SK-N-SH (cell line): ENCODE data around the gene ALOX5AP.

Source experiments
- CTCF ChIP-seq: fragments of 200-600 bp; sonication (generic); IDR thresholded peaks from 2 replicates; pipeline ENCODE4 v1.6.1; 2017; ENCODE audit warnings: antibody characterized with exemption, mild to moderate bottlenecking, moderate library complexity
- MXI1 ChIP-seq: IDR thresholded peaks from 2 replicates; pipeline ENCODE4 v1.6.1; 2012; ENCODE audit warnings: mild to moderate bottlenecking, low read depth, low read length, improper control_type of control experiment
- POLR2AphosphoS5 ChIP-seq: IDR thresholded peaks from 2 replicates; pipeline ENCODE4 v1.6.1; 2012; ENCODE audit warnings: low read depth, low read length
- RCOR1 ChIP-seq: fragments of 150-350 bp; IDR thresholded peaks from 2 replicates; pipeline ENCODE4 v1.6.1; 2017; ENCODE audit warnings: antibody characterized with exemption, low read length
- TAF1 ChIP-seq: IDR thresholded peaks from 2 replicates; pipeline ENCODE4 v1.6.1; 2012; ENCODE audit warnings: low read depth, mild to moderate bottlenecking, low read length, moderate library complexity, borderline replicate concordance
- TEAD4 ChIP-seq: IDR thresholded peaks from 2 replicates; pipeline ENCODE4 v1.4.0; 2012; ENCODE audit warnings: mild to moderate bottlenecking, borderline replicate concordance; ENCODE audit not compliant: insufficient read depth
- TF ChIP-seq, protein P1 (sequence below): IDR thresholded peaks from 2 replicates; pipeline ENCODE4; 2012

DNA sequence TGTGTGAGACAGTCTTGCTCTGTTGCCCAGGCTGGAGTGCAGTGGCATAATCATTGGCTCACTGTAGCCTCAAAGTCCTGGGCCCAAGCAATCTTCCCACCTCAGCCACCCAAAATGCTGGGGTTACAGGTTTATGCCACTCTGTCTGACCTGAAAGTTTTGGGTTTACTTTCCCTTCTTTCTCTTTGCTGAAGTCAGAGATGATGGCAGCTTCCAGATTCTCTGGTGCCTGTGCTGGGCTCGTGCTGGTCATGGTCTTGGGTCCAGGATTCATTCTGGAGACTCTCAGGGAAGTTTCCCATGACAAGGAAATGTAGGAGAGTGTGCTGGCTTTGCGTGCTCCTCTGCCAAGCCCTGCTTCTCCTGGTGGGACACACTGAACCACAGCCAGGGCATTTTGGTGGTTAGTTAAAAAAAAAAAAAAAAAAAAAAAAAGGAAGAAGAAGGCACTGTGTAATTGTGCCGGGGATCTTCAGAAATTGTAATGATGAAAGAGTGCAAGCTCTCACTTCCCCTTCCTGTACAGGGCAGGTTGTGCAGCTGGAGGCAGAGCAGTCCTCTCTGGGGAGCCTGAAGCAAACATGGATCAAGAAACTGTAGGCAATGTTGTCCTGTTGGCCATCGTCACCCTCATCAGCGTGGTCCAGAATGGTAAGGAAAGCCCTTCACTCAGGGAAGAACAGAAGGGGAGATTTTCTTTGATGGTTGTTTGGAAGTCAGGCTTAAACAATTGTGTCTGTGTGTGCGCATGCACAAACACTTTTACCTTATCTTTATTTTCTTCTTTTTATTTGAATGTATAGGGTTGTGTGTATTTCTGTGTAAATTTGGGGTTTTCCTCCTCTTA is at the start of gene ALOX5AP:
- TF ChIP-seq CTCF (no peak), RCOR1 (no peak), MXI1 (no peak), POLR2AphosphoS5 (no peak), TAF1 (no peak), TEAD4 (no peak)
- TF ChIP-seq, protein P1, sequence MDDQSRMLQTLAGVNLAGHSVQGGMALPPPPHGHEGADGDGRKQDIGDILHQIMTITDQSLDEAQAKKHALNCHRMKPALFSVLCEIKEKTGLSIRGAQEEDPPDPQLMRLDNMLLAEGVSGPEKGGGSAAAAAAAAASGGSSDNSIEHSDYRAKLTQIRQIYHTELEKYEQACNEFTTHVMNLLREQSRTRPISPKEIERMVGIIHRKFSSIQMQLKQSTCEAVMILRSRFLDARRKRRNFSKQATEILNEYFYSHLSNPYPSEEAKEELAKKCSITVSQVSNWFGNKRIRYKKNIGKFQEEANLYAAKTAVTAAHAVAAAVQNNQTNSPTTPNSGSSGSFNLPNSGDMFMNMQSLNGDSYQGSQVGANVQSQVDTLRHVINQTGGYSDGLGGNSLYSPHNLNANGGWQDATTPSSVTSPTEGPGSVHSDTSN = no peak
